Liver (tissue), 3 donors: ENCODE results near the gene GTPBP6.

Experiments used
- GABPA ChIP-seq, 2 donors: IDR thresholded peaks in 1 of 2; conservative IDR thresholded peaks in 1 of 2; 2 replicates each; pipeline ENCODE4 v1.6.1; 2016; ENCODE audit warnings: antibody characterized with exemption in 2 of 2, mild to moderate bottlenecking in 1 of 2, moderate library complexity in 1 of 2
- YY1 ChIP-seq: IDR thresholded peaks from 2 replicates; pipeline ENCODE4 v1.6.1; 2016; ENCODE audit warnings: antibody characterized with exemption, mild to moderate bottlenecking
- TF ChIP-seq, protein P1 (sequence below): fragments of 150-350 bp; IDR thresholded peaks from 2 replicates; pipeline ENCODE4 v1.5.1; 2017; ENCODE audit warnings: improper control_type of control experiment, low read depth, low read length; ENCODE audit not compliant: missing input control
- TF ChIP-seq, protein P2 (sequence below): IDR thresholded peaks from 2 replicates; pipeline ENCODE4 v1.6.1; 2016; ENCODE audit warnings: antibody characterized with exemption
- TF ChIP-seq, protein P3 (sequence below): IDR thresholded peaks from 2 replicates; pipeline ENCODE4 v1.6.1; 2016; ENCODE audit warnings: antibody characterized with exemption, mild to moderate bottlenecking
- TF ChIP-seq, protein P4 (sequence below): IDR thresholded peaks from 2 replicates; pipeline ENCODE4 v1.6.1; 2016; ENCODE audit warnings: antibody characterized with exemption
- donor health status: healthy.
- donor health status: healthy.

DNA sequence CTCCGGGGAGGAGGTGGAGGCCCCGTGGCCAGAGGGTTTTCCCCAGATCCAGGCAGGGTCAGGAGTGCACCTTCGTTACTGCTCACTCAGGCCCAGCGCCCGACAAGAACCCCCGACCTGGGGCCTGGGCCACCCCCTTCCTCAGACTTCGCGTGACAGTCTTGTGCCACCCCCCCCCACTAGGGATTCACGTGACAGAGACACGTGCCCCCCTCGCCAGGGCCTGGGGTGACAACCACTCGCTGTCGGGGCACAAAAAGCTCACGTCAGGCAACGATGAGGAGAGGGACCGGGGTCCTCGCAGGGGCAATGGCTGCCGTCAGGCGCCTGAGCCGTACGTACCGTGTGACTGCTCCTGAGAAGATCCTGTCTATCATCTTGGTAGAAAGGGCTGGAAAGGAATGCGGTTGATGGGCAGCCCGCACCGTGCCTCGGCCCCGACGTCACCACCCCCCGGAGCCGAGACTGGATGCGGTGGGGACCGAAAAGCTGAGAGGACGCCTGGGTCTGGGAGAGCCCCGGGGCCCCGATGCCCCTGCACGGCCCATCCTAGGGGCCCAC lies 23.0 kb upstream of the GTPBP6 start:
- TF ChIP-seq, protein P1, sequence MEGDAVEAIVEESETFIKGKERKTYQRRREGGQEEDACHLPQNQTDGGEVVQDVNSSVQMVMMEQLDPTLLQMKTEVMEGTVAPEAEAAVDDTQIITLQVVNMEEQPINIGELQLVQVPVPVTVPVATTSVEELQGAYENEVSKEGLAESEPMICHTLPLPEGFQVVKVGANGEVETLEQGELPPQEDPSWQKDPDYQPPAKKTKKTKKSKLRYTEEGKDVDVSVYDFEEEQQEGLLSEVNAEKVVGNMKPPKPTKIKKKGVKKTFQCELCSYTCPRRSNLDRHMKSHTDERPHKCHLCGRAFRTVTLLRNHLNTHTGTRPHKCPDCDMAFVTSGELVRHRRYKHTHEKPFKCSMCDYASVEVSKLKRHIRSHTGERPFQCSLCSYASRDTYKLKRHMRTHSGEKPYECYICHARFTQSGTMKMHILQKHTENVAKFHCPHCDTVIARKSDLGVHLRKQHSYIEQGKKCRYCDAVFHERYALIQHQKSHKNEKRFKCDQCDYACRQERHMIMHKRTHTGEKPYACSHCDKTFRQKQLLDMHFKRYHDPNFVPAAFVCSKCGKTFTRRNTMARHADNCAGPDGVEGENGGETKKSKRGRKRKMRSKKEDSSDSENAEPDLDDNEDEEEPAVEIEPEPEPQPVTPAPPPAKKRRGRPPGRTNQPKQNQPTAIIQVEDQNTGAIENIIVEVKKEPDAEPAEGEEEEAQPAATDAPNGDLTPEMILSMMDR: no peak
- TF ChIP-seq, protein P2, sequence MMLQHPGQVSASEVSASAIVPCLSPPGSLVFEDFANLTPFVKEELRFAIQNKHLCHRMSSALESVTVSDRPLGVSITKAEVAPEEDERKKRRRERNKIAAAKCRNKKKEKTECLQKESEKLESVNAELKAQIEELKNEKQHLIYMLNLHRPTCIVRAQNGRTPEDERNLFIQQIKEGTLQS: no peak
- TF ChIP-seq, protein P3, sequence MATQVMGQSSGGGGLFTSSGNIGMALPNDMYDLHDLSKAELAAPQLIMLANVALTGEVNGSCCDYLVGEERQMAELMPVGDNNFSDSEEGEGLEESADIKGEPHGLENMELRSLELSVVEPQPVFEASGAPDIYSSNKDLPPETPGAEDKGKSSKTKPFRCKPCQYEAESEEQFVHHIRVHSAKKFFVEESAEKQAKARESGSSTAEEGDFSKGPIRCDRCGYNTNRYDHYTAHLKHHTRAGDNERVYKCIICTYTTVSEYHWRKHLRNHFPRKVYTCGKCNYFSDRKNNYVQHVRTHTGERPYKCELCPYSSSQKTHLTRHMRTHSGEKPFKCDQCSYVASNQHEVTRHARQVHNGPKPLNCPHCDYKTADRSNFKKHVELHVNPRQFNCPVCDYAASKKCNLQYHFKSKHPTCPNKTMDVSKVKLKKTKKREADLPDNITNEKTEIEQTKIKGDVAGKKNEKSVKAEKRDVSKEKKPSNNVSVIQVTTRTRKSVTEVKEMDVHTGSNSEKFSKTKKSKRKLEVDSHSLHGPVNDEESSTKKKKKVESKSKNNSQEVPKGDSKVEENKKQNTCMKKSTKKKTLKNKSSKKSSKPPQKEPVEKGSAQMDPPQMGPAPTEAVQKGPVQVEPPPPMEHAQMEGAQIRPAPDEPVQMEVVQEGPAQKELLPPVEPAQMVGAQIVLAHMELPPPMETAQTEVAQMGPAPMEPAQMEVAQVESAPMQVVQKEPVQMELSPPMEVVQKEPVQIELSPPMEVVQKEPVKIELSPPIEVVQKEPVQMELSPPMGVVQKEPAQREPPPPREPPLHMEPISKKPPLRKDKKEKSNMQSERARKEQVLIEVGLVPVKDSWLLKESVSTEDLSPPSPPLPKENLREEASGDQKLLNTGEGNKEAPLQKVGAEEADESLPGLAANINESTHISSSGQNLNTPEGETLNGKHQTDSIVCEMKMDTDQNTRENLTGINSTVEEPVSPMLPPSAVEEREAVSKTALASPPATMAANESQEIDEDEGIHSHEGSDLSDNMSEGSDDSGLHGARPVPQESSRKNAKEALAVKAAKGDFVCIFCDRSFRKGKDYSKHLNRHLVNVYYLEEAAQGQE: no peak
- TF ChIP-seq, protein P4, sequence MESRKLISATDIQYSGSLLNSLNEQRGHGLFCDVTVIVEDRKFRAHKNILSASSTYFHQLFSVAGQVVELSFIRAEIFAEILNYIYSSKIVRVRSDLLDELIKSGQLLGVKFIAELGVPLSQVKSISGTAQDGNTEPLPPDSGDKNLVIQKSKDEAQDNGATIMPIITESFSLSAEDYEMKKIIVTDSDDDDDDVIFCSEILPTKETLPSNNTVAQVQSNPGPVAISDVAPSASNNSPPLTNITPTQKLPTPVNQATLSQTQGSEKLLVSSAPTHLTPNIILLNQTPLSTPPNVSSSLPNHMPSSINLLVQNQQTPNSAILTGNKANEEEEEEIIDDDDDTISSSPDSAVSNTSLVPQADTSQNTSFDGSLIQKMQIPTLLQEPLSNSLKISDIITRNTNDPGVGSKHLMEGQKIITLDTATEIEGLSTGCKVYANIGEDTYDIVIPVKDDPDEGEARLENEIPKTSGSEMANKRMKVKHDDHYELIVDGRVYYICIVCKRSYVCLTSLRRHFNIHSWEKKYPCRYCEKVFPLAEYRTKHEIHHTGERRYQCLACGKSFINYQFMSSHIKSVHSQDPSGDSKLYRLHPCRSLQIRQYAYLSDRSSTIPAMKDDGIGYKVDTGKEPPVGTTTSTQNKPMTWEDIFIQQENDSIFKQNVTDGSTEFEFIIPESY: no peak
- TF ChIP-seq GABPA (IDR thresholded peaks at IDR 0.05 in 1 of 2, conservative IDR thresholded peaks at IDR 0.05 in 1 of 2) (no peak), YY1 (no peak)
